GM21737 (cell line): ENCODE results near the gene OR2T5.
"Not testable (repeated sequence)": the region's sequence is repeated elsewhere in the genome, so short reads cannot be mapped to it uniquely, and the experiment has no call there.

Experiments used
- ATAC-seq: cut with Tn5 transposase; IDR thresholded peaks from one replicate; pipeline ENCODE4 v1.9.1; 2021; ENCODE audit warnings: mild to moderate bottlenecking, moderate library complexity; ENCODE audit not compliant: unreplicated experiment

Gene OR2T5, protein sequence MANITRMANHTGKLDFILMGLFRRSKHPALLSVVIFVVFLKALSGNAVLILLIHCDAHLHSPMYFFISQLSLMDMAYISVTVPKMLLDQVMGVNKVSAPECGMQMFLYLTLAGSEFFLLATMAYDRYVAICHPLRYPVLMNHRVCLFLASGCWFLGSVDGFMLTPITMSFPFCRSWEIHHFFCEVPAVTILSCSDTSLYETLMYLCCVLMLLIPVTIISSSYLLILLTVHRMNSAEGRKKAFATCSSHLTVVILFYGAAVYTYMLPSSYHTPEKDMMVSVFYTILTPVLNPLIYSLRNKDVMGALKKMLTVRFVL

DNA sequence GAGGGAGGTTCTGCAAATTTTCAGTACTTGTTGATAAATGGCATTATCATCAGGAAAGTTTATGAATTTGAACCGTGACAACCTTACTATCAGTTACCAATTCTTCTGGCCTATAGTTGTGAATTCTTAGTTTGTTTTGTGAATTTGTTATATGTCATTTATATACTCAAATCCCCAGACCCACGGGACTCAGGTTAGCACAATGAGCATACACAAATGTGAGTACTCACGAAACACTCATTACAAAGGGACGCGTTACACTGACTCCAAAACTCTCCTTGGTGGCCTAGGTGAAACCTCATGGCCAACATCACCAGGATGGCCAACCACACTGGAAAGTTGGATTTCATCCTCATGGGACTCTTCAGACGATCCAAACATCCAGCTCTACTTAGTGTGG, at the start of gene OR2T5:
Gene OR2T5, plus strand, starts transcription at position 301 of the 400 bp plus-strand sequence. Its CDS starts 0 bp downstream, at position 301.
- not testable (repeated sequence) for ATAC-seq

DNA sequence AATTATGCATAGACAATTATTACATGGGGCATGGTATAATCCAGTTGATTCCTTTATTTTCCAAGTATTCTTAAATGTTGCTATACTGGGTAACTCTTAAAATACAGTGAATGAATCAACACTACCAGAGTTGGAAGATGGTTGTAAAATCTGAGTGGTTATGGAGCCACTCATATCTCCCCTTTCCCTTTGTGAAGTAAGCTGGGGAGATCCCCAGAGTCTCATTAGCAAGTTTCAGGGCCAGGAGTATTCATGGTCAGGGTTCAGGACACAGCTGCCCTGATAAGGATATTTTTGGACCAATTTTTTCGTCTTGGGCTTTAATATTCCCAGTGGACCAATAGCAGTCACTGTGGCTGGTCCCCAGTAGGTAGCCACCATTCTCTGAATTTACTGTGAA, 49.7 kb upstream of the OR2T5 start:
- not testable (repeated sequence) for ATAC-seq

DNA sequence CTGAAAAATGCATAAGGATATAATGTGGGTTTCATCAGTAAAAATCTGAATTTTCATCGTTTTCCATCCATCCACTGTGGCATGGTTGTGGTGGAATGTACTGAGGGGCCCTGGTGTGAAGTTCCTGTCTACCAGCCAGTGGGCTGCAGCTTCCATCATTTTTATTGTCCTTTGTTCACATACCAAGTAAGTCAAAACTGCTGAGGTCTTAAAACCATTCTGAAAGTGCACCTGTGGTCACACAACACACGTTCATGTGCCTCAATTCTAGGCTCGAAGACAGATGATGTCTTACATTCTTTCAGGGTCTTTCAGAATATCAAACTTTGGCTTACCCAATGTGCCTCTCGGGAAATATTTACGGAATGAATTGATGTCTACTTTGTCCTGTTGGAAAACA, 49.1 kb upstream of the OR2T5 start:
- ATAC-seq = not testable (repeated sequence)

DNA sequence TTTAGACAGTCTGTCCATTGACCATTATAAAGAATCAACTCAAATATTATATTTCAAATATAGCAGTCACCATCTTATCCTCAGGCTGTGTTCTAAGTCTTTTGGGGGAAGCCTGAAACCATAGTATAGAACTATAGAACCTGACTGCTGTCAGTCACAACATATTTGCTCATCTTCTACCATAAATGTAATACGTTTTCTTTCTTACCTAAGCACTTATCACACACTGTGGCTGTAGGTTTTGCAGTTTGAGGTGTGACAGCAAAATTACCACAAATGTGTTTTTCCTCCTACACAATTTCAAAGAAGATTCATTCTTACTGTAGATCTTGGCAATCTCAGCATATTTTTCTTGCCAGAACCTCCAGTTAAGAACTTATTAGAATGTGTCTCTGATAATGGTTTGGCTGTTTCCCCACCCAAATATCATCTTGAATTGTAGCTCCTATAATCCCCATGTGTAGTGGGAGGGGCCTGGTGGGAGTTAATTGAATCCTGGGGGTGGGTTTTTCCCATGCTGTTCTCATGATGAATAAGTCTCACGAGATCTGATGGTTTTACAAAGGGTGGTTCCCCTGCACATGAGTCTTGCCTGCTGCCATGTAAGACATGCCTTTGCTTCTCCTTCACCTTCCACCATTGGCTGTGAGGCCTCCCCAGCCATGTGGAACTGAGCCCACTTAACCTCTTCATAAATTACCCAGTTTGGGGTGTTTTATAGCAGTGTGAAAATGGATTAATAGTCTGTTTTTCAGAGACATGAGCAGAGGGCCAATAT, 45.7 kb upstream of the OR2T5 start:
- not testable (repeated sequence) for ATAC-seq

DNA sequence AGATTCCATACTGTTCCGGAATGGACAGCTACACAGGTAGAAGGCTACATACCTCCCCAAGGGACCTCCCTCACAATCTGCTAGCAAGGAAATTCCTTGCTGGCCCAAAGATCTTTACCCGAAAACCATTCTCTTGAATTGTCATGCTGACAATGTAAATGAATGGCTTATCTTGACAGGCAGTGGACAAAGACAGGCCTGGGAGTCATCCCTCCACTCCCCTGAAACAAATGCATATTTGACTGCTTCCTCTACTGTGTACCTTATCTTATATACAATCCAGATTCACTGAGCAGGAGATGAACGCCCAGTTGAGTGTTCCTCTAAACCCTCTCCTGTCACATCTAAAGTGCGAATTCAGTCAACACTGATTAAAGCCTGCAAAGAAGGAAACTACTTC, 43.8 kb upstream of the OR2T5 start:
- not testable (repeated sequence) for ATAC-seq

DNA sequence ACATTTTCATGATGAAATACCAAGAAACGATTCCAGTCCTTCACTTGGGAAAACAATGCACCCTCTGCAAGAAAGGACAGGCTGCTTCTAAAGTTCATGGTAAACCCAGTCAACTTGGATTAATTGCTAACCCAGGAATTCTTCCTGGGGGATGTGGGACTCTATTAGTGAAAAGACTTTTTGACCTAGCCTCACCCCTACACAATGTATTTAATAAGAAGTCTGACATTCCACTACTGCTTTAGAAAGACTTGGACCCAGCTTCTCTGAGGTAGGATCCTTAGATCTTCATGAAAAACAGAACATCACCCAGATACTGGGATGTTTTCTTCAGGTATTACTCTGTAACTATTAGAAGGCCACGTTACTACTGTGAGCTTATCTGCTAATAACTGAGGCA, 43.0 kb upstream of the OR2T5 start, which contains the start of gene OR2T2:
Gene OR2T2, plus strand, starts transcription at position 239 of the 400 bp plus-strand sequence. CDS start 7,161 bp downstream, outside the sequence.
- ATAC-seq = not testable (repeated sequence)

DNA sequence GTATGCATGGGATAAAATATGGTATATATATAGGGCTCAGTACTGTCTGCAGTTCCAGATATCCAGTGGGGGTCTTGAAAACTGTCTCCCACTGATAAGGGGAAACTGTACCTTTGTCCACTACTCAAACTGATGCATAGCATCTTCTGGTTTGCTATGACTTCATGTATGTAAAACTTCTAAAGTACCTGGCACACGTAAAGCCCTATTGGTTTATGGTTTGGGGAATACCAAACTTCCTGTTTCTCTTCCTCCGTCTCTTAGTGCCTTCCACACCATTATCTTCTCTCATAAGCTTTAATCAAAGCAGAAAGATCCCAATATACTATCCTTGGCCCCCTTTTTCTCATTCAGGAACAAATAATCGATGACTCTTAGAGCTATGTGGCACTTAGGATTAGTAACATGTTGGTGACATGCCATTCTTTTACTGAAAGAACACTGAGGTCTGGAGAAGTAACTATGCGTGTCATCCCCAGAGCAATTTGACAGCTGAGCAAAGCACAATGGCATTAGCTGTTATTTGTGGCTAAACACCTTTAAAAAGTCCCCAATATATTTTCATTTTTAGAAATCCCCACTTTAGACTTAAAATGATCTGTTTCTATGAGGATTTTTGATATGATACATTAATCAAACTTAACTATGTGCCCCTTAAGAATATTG, 39.8 kb upstream of the OR2T5 start:
- ATAC-seq = peak; percentile 56

DNA sequence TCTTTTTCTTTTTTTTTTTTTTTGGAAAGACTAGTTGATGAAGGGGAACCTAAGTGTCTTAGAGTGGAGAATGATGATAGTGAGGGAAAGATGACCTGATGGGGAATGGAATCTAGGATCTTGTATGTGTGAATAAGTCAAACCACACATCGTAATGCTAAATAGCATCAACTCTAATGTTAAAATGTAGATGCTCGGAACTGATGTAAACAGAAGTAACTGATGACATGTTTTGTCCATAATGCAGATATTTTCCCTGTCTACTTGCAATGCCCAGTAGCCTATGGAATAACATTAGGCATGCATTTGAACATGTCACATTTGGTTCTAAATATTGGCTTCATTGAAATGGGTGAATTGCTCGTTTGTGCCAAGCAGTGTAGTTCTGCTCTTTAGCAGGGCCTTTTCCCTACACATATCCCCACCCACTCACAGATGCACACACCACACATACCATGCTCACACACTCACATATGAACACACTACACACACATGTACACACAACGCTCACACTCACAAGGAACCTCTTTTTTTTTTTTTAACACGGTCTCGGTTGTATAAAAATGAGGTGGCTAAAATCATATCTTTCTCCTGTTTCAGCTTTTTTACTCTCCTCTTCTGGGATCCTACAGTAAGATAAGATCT, 38.4 kb upstream of the OR2T5 start:
- peak; percentile 5 for ATAC-seq

DNA sequence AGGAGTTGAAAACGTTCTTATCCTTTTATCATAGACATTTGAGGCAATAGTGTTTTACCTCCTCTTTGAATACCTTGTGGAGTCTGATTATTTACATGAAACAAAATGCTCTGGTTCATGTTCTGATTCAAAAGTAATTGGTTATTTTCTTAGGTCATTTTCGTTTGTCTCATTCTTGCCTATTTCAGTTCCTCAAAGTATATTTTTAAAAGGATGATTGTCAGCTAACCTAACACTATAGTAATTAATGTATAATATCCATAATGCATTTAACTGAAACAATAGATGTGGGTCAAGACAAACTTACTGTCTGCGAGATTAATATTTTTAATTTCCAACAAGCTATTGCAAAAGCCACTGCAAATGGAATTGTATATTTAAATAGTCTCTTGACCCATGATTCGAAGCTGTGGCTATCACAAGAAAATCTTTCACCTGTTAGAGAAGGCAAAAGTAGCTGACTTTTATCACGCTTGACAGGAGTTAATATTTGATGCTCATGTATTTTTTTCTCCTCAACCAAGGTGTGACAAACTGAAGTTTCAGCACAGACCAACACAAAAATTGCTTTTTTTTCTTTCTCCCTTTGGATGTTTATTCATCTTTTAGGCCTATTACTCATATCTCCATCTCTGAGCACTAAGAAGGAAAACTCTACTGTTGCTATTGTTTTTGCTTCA, 37.8 kb upstream of the OR2T5 start:
- ATAC-seq = peak; percentile 66

DNA sequence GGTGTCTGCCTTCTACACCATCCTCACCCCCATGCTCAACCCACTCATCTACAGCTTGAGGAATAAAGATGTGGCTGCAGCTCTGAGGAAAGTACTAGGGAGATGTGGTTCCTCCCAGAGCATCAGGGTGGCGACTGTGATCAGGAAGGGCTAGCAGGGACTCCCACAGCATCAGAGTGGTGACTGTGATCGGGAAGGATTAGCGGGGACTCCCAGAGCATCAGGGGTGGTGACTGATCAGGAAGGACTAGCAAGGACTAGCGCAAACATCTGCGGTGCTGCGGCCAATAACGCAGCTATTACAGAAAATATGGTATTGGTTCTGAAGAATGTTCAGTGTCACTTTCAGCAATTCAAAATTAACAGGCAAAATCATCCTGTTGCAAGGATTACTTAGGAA, 34.8 kb upstream of the OR2T5 start:
- ATAC-seq = not testable (repeated sequence)

DNA sequence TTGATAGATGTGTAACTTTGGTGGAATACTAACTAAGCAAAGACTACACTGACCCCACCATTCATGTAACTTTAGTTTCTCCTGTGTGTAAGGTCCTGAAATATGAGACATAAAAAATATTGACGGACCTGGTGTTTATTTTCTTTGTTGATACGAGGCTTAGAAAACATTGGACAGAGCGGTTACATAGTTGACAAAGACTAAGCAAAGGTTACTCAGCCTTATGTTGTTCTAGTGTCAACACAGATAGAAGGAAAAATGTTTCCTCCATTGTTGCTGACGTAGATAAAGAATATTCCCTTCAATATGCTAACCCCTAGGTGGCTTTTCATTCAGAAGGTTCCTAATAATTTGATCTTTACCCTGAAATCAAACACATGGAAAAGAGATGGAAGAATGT, 33.3 kb upstream of the OR2T5 start:
- ATAC-seq = not testable (repeated sequence)

DNA sequence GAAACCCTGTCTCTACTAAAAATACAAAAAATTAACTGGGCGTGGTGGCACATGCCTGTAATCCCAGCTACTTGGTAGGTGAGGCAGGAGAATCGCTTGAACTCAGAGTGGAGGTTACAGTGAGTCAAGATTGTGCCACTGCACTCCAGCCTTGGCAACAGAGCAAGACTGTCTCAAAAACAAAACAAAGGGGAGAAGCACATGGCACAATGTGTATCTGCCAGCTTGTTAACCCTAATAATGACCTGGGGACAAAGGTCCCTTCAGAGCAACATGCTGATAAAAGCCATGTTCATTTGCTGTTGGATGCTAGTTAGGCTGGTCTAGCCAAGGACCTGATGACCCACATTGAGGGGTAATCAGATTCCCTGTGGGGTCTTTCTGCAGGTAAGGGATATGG, 31.8 kb upstream of the OR2T5 start:
- not testable (repeated sequence) for ATAC-seq

DNA sequence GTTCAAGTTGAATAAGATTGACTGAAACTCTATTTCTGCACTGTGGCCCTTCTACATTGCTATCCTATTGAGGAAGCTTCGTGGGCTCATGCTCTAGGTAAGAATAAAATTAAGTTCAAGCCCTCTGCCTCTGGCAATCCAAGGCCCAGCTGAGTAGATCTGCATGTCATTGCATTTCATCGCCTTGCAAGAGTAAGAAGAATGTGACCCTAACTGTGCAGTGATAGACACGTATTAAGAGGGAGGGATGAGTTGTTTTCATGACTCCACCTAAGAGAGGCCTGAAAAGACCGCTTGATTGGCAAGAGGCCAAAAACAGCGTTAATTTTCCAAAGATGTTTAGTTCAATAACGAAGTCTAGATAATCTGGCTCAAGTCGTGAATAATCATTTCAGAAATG, 29.3 kb upstream of the OR2T5 start:
- not testable (repeated sequence) for ATAC-seq

DNA sequence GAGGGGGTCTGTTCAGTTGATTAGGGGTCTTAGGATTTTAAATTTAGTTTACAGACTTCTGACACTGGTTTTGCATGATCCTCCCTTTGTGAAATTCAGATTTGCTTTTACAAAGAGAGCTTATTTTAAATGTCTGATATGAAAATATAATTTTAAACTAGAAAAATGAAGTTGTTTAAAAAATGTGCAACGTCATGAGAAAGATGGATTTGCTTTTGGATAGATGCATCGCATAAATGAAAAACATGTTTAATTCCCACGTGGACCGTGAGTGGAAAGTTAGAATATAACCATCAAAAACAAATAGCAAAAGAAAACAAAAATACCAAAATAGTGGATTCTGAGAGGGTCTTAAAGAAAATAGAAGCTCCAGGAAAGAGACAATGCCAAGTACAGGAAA, 17.2 kb upstream of the OR2T5 start:
- no peak for ATAC-seq

DNA sequence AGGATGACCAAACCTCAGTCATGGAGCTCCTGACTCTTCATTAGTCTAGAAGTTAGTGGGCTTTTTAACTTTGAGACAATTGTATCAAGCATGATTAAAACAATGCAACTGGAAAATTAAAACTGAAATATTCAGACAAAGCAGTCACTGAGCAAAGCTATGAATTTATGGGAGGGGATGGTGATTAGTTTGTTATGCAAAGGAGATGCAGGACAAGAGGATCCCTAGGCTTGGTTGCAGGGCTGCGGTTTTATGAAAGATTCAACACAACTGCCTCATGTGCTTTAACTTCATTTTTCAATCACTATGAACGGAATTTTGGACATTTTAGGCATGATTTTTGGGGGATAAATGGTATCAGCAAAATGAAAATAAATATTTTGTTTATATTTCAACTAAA, 16.3 kb upstream of the OR2T5 start:
- not testable (repeated sequence) for ATAC-seq

DNA sequence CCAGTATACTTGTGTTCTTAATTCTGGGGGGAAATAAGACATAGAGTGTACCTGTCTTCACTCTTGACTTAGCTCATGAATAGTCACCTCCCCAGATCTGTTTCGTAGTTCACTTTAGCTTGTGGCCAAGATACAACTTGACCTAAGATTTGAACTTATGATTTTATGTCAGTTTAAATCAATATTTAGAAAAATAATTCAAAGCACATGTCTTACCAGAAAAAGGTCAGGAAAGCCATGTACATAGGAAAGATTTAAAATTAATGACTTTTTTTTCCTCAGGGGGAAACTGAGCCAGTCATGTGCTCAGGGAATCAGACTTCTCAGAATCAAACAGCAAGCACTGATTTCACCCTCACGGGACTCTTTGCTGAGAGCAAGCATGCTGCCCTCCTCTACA, 15.3 kb upstream of the OR2T5 start, which contains the start of gene OR2T3:
Gene OR2T3, plus strand, starts transcription at position 301 of the 400 bp plus-strand sequence. Its CDS starts 0 bp downstream, at position 301.
- ATAC-seq = not testable (repeated sequence)

DNA sequence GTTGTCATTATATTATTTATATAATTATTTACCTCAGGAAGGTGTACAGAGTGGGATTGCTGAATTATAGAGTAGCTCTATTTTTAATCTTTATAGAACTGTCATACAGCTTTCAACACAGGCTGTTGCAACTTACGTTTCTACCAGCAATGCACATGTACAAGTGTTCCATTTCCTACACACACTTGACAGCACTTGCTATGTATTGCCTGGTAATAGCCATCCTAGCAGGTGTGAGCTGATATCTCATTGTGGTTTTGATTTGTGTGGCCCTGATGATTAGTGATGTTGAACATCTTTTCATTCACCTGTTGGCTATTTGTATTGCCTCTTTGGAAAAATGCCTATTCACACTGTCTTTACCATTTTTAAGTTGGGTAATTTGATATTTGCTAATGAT, 12.7 kb upstream of the OR2T5 start:
- not testable (repeated sequence) for ATAC-seq

DNA sequence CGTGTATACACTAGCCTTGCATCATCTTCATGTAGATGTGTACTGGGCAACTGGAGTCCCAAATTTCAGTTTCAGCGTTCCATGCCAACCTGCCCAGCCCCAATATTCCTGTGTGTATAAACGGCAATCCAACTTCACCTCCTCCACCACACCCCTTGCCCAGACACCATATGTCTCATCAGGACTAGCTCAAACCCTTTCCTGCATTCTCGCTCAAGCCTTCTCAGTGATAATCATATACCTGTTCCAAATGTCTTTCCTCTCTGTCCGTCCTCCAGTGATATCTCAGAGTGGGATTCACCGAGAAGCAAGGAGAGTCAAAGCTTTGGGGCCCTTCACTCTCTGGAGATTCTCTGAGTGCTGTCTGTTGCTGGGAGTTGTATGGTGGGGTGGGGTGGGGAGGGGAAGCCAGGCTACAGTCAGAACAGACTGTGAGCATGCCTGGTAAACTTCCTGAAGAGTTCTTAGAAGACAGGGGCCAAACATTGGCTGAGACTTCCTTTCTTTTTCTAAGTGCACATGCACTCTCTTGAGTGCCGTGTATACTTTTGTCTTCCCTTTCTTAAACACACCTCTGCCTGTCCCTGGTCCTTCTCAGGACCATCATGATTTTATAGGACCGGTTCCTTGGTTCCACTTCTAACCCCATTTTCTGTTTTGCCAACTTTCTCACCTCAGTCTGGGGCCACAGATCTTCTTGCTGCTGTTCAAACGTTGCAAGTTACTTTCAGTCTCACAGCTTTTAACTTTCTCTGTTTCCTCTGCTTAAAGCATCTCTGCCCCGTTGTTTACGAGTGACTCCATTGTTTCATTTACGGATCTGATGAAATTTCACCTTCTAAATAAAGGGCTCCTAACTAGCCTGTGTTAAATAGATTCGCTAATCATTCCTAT, 6.5 kb upstream of the OR2T5 start:
- peak; percentile 87 for ATAC-seq

DNA sequence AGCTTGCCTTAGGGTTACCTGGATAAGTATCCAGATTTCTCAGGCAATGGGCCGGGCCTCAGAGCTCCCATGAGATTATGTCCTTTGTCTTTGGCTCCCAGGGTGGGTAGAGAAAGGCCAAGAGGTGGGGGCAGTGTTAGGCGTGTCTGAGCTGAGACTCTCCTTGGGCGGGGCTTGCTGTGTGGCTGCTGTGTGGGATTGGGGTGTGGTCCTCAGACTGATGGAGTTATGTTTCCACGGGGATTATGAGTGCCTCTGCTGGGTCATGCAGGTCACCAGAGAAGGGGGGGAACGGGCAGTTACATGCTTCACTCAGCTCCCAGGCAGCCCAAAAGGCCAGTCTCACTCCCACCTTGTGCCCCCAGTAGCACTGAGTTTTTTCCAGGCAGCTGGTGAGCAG, 8.3 kb downstream of the OR2T5 start:
- ATAC-seq = not testable (repeated sequence)
